Body of pancreas (tissue), 4 donors: ENCODE data around the gene CDC26.

Experiments
- CTCF ChIP-seq, 7 experiments: fragments of 450-650 bp in 4 of 7; fragments of 200-600 bp in 3 of 7; sonication (generic) in 3 of 7; IDR thresholded peaks; one replicate each; pipeline ENCODE4 v1.5.1; 2016 to 2019; ENCODE audit warnings: antibody characterized with exemption in 7 of 7
- POLR2A ChIP-seq, 3 donors: fragments of 450-650 bp; IDR thresholded peaks; one replicate each; pipeline ENCODE4 v1.6.1; 2016; ENCODE audit warnings: antibody characterized with exemption in 3 of 3, mild to moderate bottlenecking in 2 of 3

GRCh38 chr9:113315231-113315630, 39.9 kb upstream of the CDC26 start:
- TF ChIP-seq CTCF (IDR thresholded peaks at IDR 0.05) = no peak
- no peak for TF ChIP-seq POLR2A (IDR thresholded peaks at IDR 0.05)
